GM12874 (cell line): ENCODE data around the gene TTC7B.

Experiments used
- TF ChIP-seq, protein P1 (sequence below): IDR thresholded peaks from 2 replicates; pipeline ENCODE4 v1.5.1; 2011; ENCODE audit warnings: low read depth, mild to moderate bottlenecking, control low read depth, low read length, moderate library complexity; ENCODE audit not compliant: insufficient read depth

The TTC7B gene

DNA sequence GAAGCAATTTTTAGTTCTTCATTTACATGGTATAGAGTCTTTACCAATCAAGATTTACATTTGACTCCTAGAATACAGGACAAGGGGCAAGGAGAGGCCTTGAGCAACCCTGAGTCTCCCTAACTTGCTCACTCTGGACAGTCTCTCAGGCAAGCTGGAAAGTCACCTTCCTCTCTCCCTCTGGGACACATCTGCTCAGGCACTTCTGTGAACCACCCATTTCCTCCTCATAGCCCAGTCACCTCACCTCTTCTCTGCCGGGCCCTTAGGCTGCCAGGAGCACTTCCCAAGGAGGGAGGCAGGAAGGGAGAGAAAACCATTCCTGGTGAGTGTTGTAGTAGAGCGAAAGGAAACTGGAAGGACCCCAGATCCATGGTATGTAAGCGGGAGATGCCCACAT, 202.8 kb downstream of the TTC7B start:
- TF ChIP-seq, protein P1, sequence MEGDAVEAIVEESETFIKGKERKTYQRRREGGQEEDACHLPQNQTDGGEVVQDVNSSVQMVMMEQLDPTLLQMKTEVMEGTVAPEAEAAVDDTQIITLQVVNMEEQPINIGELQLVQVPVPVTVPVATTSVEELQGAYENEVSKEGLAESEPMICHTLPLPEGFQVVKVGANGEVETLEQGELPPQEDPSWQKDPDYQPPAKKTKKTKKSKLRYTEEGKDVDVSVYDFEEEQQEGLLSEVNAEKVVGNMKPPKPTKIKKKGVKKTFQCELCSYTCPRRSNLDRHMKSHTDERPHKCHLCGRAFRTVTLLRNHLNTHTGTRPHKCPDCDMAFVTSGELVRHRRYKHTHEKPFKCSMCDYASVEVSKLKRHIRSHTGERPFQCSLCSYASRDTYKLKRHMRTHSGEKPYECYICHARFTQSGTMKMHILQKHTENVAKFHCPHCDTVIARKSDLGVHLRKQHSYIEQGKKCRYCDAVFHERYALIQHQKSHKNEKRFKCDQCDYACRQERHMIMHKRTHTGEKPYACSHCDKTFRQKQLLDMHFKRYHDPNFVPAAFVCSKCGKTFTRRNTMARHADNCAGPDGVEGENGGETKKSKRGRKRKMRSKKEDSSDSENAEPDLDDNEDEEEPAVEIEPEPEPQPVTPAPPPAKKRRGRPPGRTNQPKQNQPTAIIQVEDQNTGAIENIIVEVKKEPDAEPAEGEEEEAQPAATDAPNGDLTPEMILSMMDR, result no peak

- TF ChIP-seq, protein P1, result no peak
Observed at GRCh38 chr14:90612801-90613200, 203.4 kb downstream of the TTC7B start.

GRCh38 chr14:90611936-90612335, 204.3 kb downstream of the TTC7B start:
- TF ChIP-seq, protein P1, result no peak

GRCh38 chr14:90611501-90611900, 204.7 kb downstream of the TTC7B start:
- TF ChIP-seq, protein P1, result no peak

- TF ChIP-seq, protein P1, result no peak
Observed at GRCh38 chr14:90610346-90611040, 205.7 kb downstream of the TTC7B start.

DNA sequence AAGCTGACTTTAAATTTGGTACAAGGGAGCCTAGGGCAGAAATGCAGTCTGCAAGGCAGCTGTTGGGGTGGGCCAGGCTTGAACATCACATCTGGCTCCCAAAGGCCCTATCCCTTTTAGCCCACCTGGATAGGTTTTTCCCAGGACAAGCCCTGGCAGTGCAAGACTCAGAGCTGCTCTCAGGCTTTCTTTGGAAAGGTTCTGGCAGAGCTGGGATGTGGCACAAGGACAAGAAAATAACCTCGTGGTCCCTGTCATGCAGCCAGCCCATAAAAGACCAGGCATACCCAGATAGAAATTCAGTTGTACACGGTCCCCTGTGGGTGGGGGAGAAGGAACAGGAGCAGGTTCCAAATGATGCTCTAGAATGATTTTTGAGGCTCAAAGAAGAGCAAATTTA, 206.9 kb downstream of the TTC7B start:
- TF ChIP-seq, protein P1, result no peak

DNA sequence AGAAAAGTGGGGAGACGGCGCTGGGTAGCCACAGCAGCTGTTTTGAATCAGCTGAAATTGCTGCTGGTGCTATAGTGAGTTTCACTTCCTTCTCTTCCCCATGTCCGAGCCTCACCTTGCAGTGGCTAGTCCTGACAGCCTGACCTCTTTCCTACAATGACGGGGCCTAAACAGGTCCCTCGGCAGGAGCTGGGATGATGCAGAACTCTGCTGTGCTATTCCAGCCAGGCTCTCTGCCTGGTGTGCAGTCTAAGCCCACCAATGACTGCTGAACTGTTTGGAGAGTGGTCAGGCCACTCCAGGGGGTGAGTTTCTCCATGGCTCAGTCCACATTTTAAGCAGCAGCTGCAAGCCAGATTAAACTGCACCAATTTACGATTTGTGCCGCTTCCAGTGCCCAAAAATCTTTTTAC, 207.3 kb downstream of the TTC7B start:
- TF ChIP-seq, protein P1, result no peak
